ENCODE results near the gene CASZ1. TPM values are rescaled to one million over a fixed set of nuclear protein-coding genes. Genes with fewer than 3 reads are reported as not detected.

The CASZ1 gene
- total RNA-seq, 4 donors from 2014 or later: 22.1 to 47.4 (median 28.0) TPM

GRCh38 chr1:10651389-10651766 is 145.1 kb downstream of the CASZ1 start:
- Histone ChIP-seq H3K4me3 (no peak overlapping the region), H3K27me3 (no peaks in the 10 kb centered on the region), H3K9me3 (no peaks in the 10 kb centered on the region), H3K4me1 (peaks cover 0 to 81% (median 19%) of the 10 kb centered on the region in 3 donors), H3K36me3 (peaks cover 0 to 52% of the 10 kb centered on the region in 2 donors), H3K27ac (peak overlapping the region in 3 of 4 donors; percentile 41 to 81 (median 42))
- no peak for ATAC-seq
- 56 to 76% methylated on average over 4 to 7 of the region's 19 CpGs for WGBS, 2 donors (ENCODE audit: low coverage in 1 of 2)
- TF ChIP-seq CTCF (IDR thresholded peaks at IDR 0.05) (no peak), EP300 (IDR thresholded peaks at IDR 0.05) (no peak), POLR2A (IDR thresholded peaks at IDR 0.05) (no peak), POLR2AphosphoS5 (IDR thresholded peaks at IDR 0.05) (no peak)

- Histone ChIP-seq H3K36me3 (peaks cover 0 to 58% of the 10 kb centered on the region in 2 donors), H3K4me1 (peaks cover 0 to 74% (median 19%) of the 10 kb centered on the region in 3 donors), H3K4me3 (no peak overlapping the region), H3K27ac (peak overlapping the region in 3 of 4 donors; percentile 42 to 81 (median 52)), H3K27me3 (no peaks in the 10 kb centered on the region), H3K9me3 (no peaks in the 10 kb centered on the region)
- TF ChIP-seq POLR2AphosphoS5 (IDR thresholded peaks at IDR 0.05) (no peak), CTCF (IDR thresholded peaks at IDR 0.05) (no peak), EP300 (IDR thresholded peaks at IDR 0.05) (no peak), POLR2A (IDR thresholded peaks at IDR 0.05) (no peak)
- WGBS, 2 donors (ENCODE audit: low coverage in 1 of 2): 48 to 67% methylated on average over 11 to 13 of the region's 40 CpGs
- no peak for ATAC-seq
These were observed 145.7 kb downstream of the CASZ1 start for GRCh38 chr1:10650556-10651388.

- no peak for ATAC-seq
- Histone ChIP-seq H3K4me3 (no peak overlapping the region), H3K27ac (peak overlapping the region in 3 of 4 donors; percentile 54 to 81 (median 64)), H3K27me3 (no peaks in the 10 kb centered on the region), H3K9me3 (no peaks in the 10 kb centered on the region), H3K36me3 (peaks cover 0 to 69% of the 10 kb centered on the region in 2 donors), H3K4me1 (peaks cover 0 to 63% (median 10%) of the 10 kb centered on the region in 3 donors)
- 31% methylated on average over 14 of the region's 30 CpGs; no CpG with 5 or more reads in 1 of the 2 donors for WGBS, 2 donors (ENCODE audit: low coverage in 1 of 2)
- TF ChIP-seq CTCF (IDR thresholded peaks at IDR 0.05) (no peak), EP300 (IDR thresholded peaks at IDR 0.05) (no peak), POLR2A (IDR thresholded peaks at IDR 0.05) (no peak), POLR2AphosphoS5 (IDR thresholded peaks at IDR 0.05) (no peak)
These were observed 146.8 kb downstream of the CASZ1 start for GRCh38 chr1:10649517-10650201.

GRCh38 chr1:10648689-10649516 is 147.5 kb downstream of the CASZ1 start:
- WGBS, 2 donors (ENCODE audit: low coverage in 1 of 2): 60% methylated on average over 1 of the region's 32 CpGs
- no peaks in the 10 kb centered on the region for H3K27me3 ChIP-seq
- no peak for ATAC-seq
- no peaks in the 10 kb centered on the region for H3K9me3 ChIP-seq
- peak overlapping the region in 3 of 4 donors; percentile 54 to 81 (median 64) for H3K27ac ChIP-seq
- H3K36me3 ChIP-seq: peaks cover 0 to 69% of the 10 kb centered on the region in 2 donors
- H3K4me3 ChIP-seq: no peak overlapping the region
- peaks cover 0 to 56% (median 5%) of the 10 kb centered on the region in 3 donors for H3K4me1 ChIP-seq
- TF ChIP-seq POLR2A (IDR thresholded peaks at IDR 0.05) (no peak), EP300 (IDR thresholded peaks at IDR 0.05) (no peak), POLR2AphosphoS5 (IDR thresholded peaks at IDR 0.05) (peak; percentile 26)
